Natural killer cell (primary cell): ENCODE measurements around the gene FBL. TPM values are rescaled to one million over a fixed set of nuclear protein-coding genes. Genes with fewer than 3 reads are reported as not detected.

ENCODE experiments used
- ATAC-seq, 3 donors: fragments of 150-1000 bp in 2 of 3; fragments of 200-7000 bp in 1 of 3; cut with Tn5 transposase; 1 replicate in 1 of 3; 2 replicates in 2 of 3; pipeline ENCODE4 v1.10.0; 2021; ENCODE audit warnings: mild to moderate bottlenecking in 2 of 3, moderate library complexity in 2 of 3
- DNase-seq, 2 donors: peaks; one replicate each; pipeline versions ENCODE4 v3.0.0 to v3.0.0-alpha.2; 2013 to 2021; ENCODE audit warnings: mixed read lengths in 1 of 2
- H3K27ac ChIP-seq: one replicate; pipeline ENCODE4 v1.5.1; 2013; ENCODE audit warnings: mild to moderate bottlenecking, low read length
- H3K27me3 ChIP-seq: one replicate; pipeline ENCODE4 v1.6.1; 2013; ENCODE audit warnings: low read length; ENCODE audit not compliant: control insufficient read depth, insufficient read depth
- H3K36me3 ChIP-seq: one replicate; pipeline ENCODE4 v1.6.1; 2013; ENCODE audit warnings: low read length; ENCODE audit not compliant: control insufficient read depth, insufficient read depth
- H3K4me1 ChIP-seq: one replicate; pipeline ENCODE4 v1.6.1; 2013; ENCODE audit warnings: low read length; ENCODE audit not compliant: control insufficient read depth, insufficient read depth
- H3K4me3 ChIP-seq: one replicate; pipeline ENCODE4 v1.5.1; 2013; ENCODE audit warnings: low read length
- H3K9me3 ChIP-seq: one replicate; pipeline ENCODE4 v1.6.1; 2013; ENCODE audit warnings: low read length; ENCODE audit not compliant: control insufficient read depth, insufficient read depth
- H3K27ac Mint-ChIP-seq, 2 donors: one replicate each; pipeline ENCODE4 v1.8.0; 2022; ENCODE audit warnings: mild to moderate bottlenecking in 2 of 2, mixed read lengths in 2 of 2, moderate library complexity in 1 of 2
- H3K27me3 Mint-ChIP-seq, 2 donors: one replicate each; pipeline ENCODE4 v1.8.0; 2022; ENCODE audit warnings: low read depth in 2 of 2, mixed read lengths in 2 of 2
- H3K36me3 Mint-ChIP-seq: one replicate; pipeline ENCODE4 v1.8.0; 2022; ENCODE audit warnings: mixed read lengths
- H3K4me1 Mint-ChIP-seq, 2 donors: one replicate each; pipeline ENCODE4 v1.8.0; 2022; ENCODE audit warnings: mixed read lengths in 2 of 2
- H3K4me3 Mint-ChIP-seq: one replicate; pipeline ENCODE4 v1.8.0; 2022; ENCODE audit warnings: mild to moderate bottlenecking, moderate library complexity, mixed read lengths
- H3K9me3 Mint-ChIP-seq, 2 donors: one replicate each; pipeline ENCODE4 v1.8.0; 2022; ENCODE audit warnings: mixed read lengths in 2 of 2
- WGBS: methylation state at CpG from one replicate; pipeline ENCODE4 v1.1.7; 2013; ENCODE audit warnings: missing lambda C conversion rate; ENCODE audit not compliant: insufficient coverage; 5-methylcytosine and 5-hydroxymethylcytosine counted together
- intact Hi-C: fragments of 100-400 bp; cut with micrococcal nuclease; formaldehyde crosslinking; loops from one replicate; pipeline ENCODE4 v1.14.2; 2022
- total RNA-seq, 4 donors: library from RNA; stranded (reverse); fragments of 120-200 nt in 1 of 4; gene quantifications; one replicate each; pipeline versions ENCODE4 v1.2.3 to v1.2.4, GENCODE V29; 2013 to 2022
- TF ChIP-seq, protein P1 (sequence below): fragments of 200-600 bp; IDR thresholded peaks from one replicate; pipeline ENCODE4 v1.8.0; 2022; ENCODE audit warnings: antibody characterized with exemption

FBL gene
- total RNA-seq, 3 donors from 2014 or later (not counting 1 experiment from before 2014, with no cell fraction given), result 181 to 213 (median 201) TPM

DNA sequence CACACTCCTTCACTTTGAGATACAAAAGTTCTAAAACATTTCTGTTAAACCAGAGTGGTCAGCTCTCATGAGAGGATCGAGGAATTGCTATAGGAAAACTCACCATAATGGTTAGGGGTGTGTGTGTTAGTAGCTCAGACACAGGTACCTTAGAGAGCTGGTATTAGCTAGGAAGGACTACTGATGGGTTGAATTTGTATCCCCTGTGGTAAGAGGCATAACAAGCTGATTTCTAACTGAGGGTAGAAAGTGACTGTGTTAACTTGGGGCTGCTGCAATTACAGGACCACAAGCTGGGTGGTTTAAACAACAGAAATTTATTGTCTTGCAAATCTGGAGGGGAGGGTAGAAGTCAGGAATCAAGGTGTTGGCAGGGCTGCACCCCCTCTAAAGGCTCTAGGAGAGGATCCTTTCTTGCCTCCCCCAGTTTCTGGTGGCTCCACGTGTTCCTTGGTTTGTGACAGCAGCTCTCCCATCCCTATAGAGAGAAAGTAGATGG, 50.1 kb downstream of the FBL start:
- DNase-seq (no peak), ATAC-seq (no peak)
- no peak overlapping the region for H3K4me3 ChIP-seq
- H3K36me3 ChIP-seq, result no peaks in the 10 kb centered on the region
- no peaks in the 10 kb centered on the region for H3K9me3 Mint-ChIP-seq
- H3K9me3 ChIP-seq, result no peaks in the 10 kb centered on the region
- peaks cover 7 to 10% of the 10 kb centered on the region in 2 donors for H3K27me3 Mint-ChIP-seq
- no peak overlapping the region for H3K4me3 Mint-ChIP-seq
- no peaks in the 10 kb centered on the region for H3K36me3 Mint-ChIP-seq
- H3K4me1 ChIP-seq, result peaks cover 9% of the 10 kb centered on the region
- H3K27ac ChIP-seq, result no peak overlapping the region
- peaks cover 0 to 5% of the 10 kb centered on the region in 2 donors for H3K4me1 Mint-ChIP-seq
- WGBS, result 36% methylated on average over 2 of the region's 2 CpGs
- no peaks in the 10 kb centered on the region for H3K27me3 ChIP-seq
- TF ChIP-seq, protein P1, sequence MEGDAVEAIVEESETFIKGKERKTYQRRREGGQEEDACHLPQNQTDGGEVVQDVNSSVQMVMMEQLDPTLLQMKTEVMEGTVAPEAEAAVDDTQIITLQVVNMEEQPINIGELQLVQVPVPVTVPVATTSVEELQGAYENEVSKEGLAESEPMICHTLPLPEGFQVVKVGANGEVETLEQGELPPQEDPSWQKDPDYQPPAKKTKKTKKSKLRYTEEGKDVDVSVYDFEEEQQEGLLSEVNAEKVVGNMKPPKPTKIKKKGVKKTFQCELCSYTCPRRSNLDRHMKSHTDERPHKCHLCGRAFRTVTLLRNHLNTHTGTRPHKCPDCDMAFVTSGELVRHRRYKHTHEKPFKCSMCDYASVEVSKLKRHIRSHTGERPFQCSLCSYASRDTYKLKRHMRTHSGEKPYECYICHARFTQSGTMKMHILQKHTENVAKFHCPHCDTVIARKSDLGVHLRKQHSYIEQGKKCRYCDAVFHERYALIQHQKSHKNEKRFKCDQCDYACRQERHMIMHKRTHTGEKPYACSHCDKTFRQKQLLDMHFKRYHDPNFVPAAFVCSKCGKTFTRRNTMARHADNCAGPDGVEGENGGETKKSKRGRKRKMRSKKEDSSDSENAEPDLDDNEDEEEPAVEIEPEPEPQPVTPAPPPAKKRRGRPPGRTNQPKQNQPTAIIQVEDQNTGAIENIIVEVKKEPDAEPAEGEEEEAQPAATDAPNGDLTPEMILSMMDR, result no peak
- no peak overlapping the region for H3K27ac Mint-ChIP-seq
- intact Hi-C loops, result no loop called here

DNA sequence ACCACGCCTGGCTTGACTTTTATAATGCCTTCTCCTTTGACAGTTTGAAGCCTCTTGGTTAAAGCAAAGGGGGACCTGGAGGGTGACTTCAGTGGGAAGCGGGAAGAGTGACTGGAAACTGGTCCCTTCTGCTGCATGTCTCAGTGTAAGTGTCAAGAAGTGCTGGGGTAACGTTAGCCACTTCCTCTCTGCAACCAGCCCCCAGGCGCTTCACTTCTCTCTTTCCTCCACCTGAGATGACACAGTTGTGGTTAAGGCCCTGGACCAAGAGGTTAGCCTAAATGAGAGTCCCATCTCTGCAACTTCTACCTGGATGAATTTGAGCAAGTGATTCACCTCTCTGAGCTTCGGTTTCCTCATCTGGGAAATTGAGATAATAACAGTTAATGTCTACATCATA, 51.2 kb downstream of the FBL start:
- TF ChIP-seq, protein P1, result no peak
- WGBS, result 26% methylated on average over 5 of the region's 5 CpGs
- H3K36me3 ChIP-seq, result no peaks in the 10 kb centered on the region
- Mint-ChIP-seq H3K9me3 (no peaks in the 10 kb centered on the region), H3K4me1 (peaks cover 0 to 5% of the 10 kb centered on the region in 2 donors), H3K27ac (no peak overlapping the region), H3K36me3 (no peaks in the 10 kb centered on the region), H3K4me3 (no peak overlapping the region), H3K27me3 (peaks cover 7 to 15% of the 10 kb centered on the region in 2 donors)
- no peak for DNase-seq
- no peak for ATAC-seq
- intact Hi-C loops, result no loop called here
- H3K9me3 ChIP-seq, result no peaks in the 10 kb centered on the region
- no peak overlapping the region for H3K4me3 ChIP-seq
- H3K27me3 ChIP-seq, result no peaks in the 10 kb centered on the region
- no peak overlapping the region for H3K27ac ChIP-seq
- H3K4me1 ChIP-seq, result peaks cover 9% of the 10 kb centered on the region

DNA sequence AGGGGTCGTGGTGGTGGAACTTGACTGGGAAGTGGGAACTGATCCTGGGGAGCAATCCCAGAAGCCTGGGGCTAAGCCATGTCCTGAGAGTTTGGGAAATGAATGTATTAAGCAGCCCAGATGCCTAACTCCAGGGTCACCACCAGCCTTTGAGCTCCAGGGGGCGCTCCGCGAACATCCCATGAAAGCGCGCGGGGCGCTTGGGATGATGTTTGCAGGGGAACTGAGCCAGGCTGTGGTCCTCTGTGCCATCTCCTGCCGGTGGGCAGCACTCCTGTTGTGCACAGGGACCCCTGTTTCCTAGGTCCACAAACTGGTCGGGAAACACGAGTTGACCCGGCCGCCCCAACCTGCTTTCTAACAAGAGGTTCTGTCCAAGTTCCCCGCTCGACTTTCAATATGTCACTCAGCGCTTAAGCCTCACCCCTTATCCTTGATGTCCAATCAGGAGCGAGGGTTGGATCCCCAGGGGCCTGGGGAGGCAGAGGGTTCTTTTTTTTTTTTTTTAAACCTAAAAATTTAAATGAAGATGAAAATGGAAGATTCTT, 53.1 kb downstream of the FBL start:
- Histone ChIP-seq H3K4me3 (peak overlapping the region; percentile 45), H3K27ac (no peak overlapping the region), H3K9me3 (peaks cover 5% of the 10 kb centered on the region), H3K4me1 (peaks cover 9% of the 10 kb centered on the region), H3K36me3 (no peaks in the 10 kb centered on the region), H3K27me3 (no peaks in the 10 kb centered on the region)
- TF ChIP-seq, protein P1, result peak; percentile 94
- no peak overlapping the region for H3K27ac Mint-ChIP-seq
- H3K9me3 Mint-ChIP-seq, result peaks cover 0 to 3% of the 10 kb centered on the region in 2 donors
- peaks cover 14 to 18% of the 10 kb centered on the region in 2 donors for H3K27me3 Mint-ChIP-seq
- intact Hi-C loops, result loop anchor here (1.0 kb wide), 2 partner anchors 51 to 177 kb away; no protein-coding TSS in a partner anchor
- H3K36me3 Mint-ChIP-seq, result peaks cover 4% of the 10 kb centered on the region
- DNase-seq (peak; percentile 75 to 85), ATAC-seq (peak; percentile 90 to 96 (median 96))
- H3K4me3 Mint-ChIP-seq, result peak overlapping the region; percentile 68
- H3K4me1 Mint-ChIP-seq, result peaks cover 0 to 5% of the 10 kb centered on the region in 2 donors
- 0% methylated on average over 16 of the region's 17 CpGs for WGBS

DNA sequence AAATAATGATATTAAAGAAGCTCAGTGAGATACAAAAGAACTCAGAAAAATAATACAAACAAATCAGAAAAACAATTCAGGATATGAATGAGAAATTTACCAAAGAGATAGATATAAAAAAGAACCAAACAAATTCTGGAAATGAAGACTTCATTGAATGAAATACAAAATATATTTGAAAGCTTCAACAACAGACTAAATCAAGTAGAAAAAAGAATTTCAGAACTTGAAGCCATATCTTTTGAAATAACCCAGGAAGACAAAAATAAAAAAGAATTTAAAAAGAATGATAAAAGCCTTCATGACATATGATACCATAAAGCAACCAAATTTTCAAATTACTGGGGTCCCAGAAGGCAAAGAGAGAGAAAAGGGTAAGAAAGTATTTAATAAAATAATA, 57.9 kb downstream of the FBL start:
- Mint-ChIP-seq H3K4me3 (no peak overlapping the region), H3K27ac (no peak overlapping the region), H3K36me3 (peaks cover 7% of the 10 kb centered on the region), H3K9me3 (peaks cover 0 to 5% of the 10 kb centered on the region in 2 donors), H3K27me3 (peaks cover 29 to 36% of the 10 kb centered on the region in 2 donors), H3K4me1 (no peaks in the 10 kb centered on the region)
- H3K27ac ChIP-seq, result no peak overlapping the region
- intact Hi-C loops, result no loop called here
- H3K4me1 ChIP-seq, result peaks cover 3% of the 10 kb centered on the region
- TF ChIP-seq, protein P1, result no peak
- peaks cover 11% of the 10 kb centered on the region for H3K9me3 ChIP-seq
- no peaks in the 10 kb centered on the region for H3K36me3 ChIP-seq
- ATAC-seq (no peak), DNase-seq (no peak)
- H3K4me3 ChIP-seq, result no peak overlapping the region
- H3K27me3 ChIP-seq, result no peaks in the 10 kb centered on the region
